ENCODE results near the gene ATXN3L.

Gene ATXN3L

DNA sequence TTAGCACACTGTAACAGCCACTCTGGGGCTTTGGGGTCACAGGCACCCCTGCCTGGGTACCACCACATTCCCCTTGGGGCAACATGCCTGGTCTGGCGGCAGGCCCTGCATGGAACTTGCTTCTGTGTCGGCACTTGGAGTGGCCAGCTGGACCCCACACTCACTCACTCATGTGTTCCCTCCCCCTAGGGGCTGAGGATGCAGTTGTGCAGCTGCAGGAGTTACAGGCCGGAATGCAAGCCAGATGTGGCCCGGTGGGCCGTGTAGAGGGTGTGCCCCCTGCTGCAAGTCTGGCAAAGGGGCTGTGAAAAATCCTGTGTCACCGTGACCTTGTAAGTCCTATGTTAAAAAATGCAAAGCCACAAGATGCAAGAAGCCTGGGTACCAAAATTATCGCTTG, 34.2 kb downstream of the ATXN3L start:
- no peaks in the 10 kb centered on the region for H3K4me1 ChIP-seq (ENCODE audit: insufficient read depth, low read length)
- no peak for TF ChIP-seq CTCF (IDR thresholded peaks at IDR 0.05; ENCODE audit: borderline replicate concordance, extremely low read depth, low read length, poor library complexity, severe bottlenecking)
- TF ChIP-seq EZH2 (IDR thresholded peaks at IDR 0.05; ENCODE audit: borderline replicate concordance, low read depth, low read length, severe bottlenecking), result no peak
- H4K20me1 ChIP-seq (ENCODE audit: insufficient read depth, low read length), result no peaks in the 10 kb centered on the region
- H3K27ac ChIP-seq (ENCODE audit: low read length), result no peak overlapping the region
- no peaks in the 10 kb centered on the region for H3K36me3 ChIP-seq (ENCODE audit: insufficient read depth, low read length)
- no peaks in the 10 kb centered on the region for H3K27me3 ChIP-seq (ENCODE audit: insufficient read depth, low read length, poor library complexity)
- DNase-seq, result no peak
- H3K9ac ChIP-seq (ENCODE audit: low read depth, low read length), result no peak overlapping the region
- no peak overlapping the region for H2AFZ ChIP-seq (ENCODE audit: low read depth, low read length)
- peaks cover 15% of the 10 kb centered on the region for H3K9me3 ChIP-seq (ENCODE audit: insufficient read depth, low read length, severe bottlenecking)
- no peak overlapping the region for H3K4me2 ChIP-seq (ENCODE audit: insufficient read depth, low read length)
- ATAC-seq (ENCODE audit: insufficient read depth, low read depth), result no peak
- no peak overlapping the region for H3K4me3 ChIP-seq (ENCODE audit: low read depth in 1 of 2, low read length in 2 of 2)
- no peaks in the 10 kb centered on the region for H3K79me2 ChIP-seq (ENCODE audit: insufficient read depth, low read length)

DNA sequence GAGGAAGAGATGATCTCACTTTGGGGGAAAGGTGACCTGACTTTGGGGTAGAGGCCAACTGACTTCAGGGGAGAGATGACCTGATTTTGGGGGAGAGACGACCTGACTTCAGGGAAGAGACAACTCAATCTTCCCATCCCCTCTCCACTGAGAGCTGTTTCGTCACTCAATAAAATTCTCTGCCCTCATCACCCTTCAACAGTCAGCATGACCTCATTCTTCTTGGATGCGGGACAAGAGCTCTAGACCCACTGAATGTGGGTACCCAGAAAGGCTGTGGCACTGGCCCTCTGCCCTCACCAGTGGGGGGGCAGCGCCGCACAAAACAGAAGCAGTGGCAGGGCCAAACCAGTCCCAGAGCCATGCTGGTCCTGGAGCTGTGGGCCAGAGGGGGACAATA, 34.6 kb downstream of the ATXN3L start:
- no peak for ATAC-seq (ENCODE audit: insufficient read depth, low read depth)
- Histone ChIP-seq H3K27me3 (ENCODE audit: insufficient read depth, low read length, poor library complexity) (no peaks in the 10 kb centered on the region), H3K9ac (ENCODE audit: low read depth, low read length) (no peak overlapping the region), H3K79me2 (ENCODE audit: insufficient read depth, low read length) (no peaks in the 10 kb centered on the region), H4K20me1 (ENCODE audit: insufficient read depth, low read length) (no peaks in the 10 kb centered on the region), H3K4me1 (ENCODE audit: insufficient read depth, low read length) (no peaks in the 10 kb centered on the region), H3K9me3 (ENCODE audit: insufficient read depth, low read length, severe bottlenecking) (peaks cover 15% of the 10 kb centered on the region), H3K27ac (ENCODE audit: low read length) (no peak overlapping the region), H3K4me3 (ENCODE audit: low read depth in 1 of 2, low read length in 2 of 2) (no peak overlapping the region), H3K4me2 (ENCODE audit: insufficient read depth, low read length) (no peak overlapping the region), H2AFZ (ENCODE audit: low read depth, low read length) (no peak overlapping the region), H3K36me3 (ENCODE audit: insufficient read depth, low read length) (no peaks in the 10 kb centered on the region)
- TF ChIP-seq CTCF (IDR thresholded peaks at IDR 0.05; ENCODE audit: borderline replicate concordance, extremely low read depth, low read length, poor library complexity, severe bottlenecking), result no peak
- no peak for TF ChIP-seq EZH2 (IDR thresholded peaks at IDR 0.05; ENCODE audit: borderline replicate concordance, low read depth, low read length, severe bottlenecking)
- DNase-seq, result no peak

GRCh38 chrX:13284570-13284969, 35.3 kb downstream of the ATXN3L start:
- H3K27ac ChIP-seq (ENCODE audit: low read length), result no peak overlapping the region
- H3K9ac ChIP-seq (ENCODE audit: low read depth, low read length), result no peak overlapping the region
- no peak for TF ChIP-seq CTCF (IDR thresholded peaks at IDR 0.05; ENCODE audit: borderline replicate concordance, extremely low read depth, low read length, poor library complexity, severe bottlenecking)
- no peak for TF ChIP-seq EZH2 (IDR thresholded peaks at IDR 0.05; ENCODE audit: borderline replicate concordance, low read depth, low read length, severe bottlenecking)
- H3K4me1 ChIP-seq (ENCODE audit: insufficient read depth, low read length), result no peaks in the 10 kb centered on the region
- no peaks in the 10 kb centered on the region for H3K27me3 ChIP-seq (ENCODE audit: insufficient read depth, low read length, poor library complexity)
- peaks cover 15% of the 10 kb centered on the region for H3K9me3 ChIP-seq (ENCODE audit: insufficient read depth, low read length, severe bottlenecking)
- no peaks in the 10 kb centered on the region for H4K20me1 ChIP-seq (ENCODE audit: insufficient read depth, low read length)
- no peaks in the 10 kb centered on the region for H3K79me2 ChIP-seq (ENCODE audit: insufficient read depth, low read length)
- H3K4me3 ChIP-seq (ENCODE audit: low read depth in 1 of 2, low read length in 2 of 2), result no peak overlapping the region
- H2AFZ ChIP-seq (ENCODE audit: low read depth, low read length), result no peak overlapping the region
- ATAC-seq (ENCODE audit: insufficient read depth, low read depth) (no peak), DNase-seq (no peak)
- no peak overlapping the region for H3K4me2 ChIP-seq (ENCODE audit: insufficient read depth, low read length)
- H3K36me3 ChIP-seq (ENCODE audit: insufficient read depth, low read length), result no peaks in the 10 kb centered on the region

Measured in DND-41 (cell line).